ENCODE results near the gene ZIC4. TPM values are rescaled to one million over a fixed set of nuclear protein-coding genes. Genes with fewer than 3 reads are reported as not detected.

ZIC4 gene
- total RNA-seq, 2 donors from 2014 or later, result not detected

DNA sequence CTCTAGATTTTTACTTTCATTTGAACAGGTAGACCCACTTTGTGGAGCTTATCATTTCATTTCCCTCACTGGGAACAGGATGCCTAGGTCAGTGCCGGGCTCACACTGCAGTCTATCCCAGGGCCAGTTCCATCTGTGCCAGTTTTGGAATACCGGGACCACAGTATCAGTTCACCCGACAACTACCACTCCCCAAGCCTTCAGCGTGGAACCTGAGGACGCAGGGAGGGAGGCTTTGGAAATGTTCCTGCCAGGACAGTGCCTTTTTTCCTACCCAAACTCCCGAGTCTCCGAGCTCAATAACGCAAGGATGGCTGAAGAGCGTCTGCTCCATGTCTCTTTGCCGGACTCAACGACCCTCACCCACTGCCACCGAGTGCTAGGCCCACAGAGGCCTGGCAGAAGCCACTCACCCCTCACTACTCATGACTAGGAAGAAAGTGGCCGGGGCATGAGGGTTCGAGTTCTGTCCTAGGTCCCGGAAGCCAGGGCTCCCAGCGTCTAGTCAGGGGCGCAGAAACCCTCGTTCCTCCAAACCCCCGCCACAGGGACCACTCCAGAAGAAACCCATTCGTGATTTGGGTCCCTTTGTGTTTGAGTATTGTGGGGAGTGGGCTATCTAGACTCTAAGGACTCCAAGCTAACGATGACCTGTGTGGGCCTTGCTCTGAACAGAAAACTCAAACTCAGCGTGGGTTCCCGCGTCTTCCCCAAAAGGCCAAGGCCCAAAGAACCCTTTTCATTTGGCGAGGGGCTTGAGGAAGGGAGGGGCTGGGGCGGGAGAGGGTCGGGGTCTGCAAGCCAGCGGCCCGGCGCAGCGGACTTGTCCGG, 14.2 kb upstream of the ZIC4 start:
- peaks cover 80% of the 10 kb centered on the region for H3K27me3 ChIP-seq
- H3K27ac ChIP-seq, result no peak overlapping the region
- intact Hi-C loops (cut with DNase I), result no loop called here
- H3K9me3 ChIP-seq, result no peaks in the 10 kb centered on the region
- no peak overlapping the region for H3K4me3 ChIP-seq
- no peak for DNase-seq
- TF ChIP-seq, protein P1, sequence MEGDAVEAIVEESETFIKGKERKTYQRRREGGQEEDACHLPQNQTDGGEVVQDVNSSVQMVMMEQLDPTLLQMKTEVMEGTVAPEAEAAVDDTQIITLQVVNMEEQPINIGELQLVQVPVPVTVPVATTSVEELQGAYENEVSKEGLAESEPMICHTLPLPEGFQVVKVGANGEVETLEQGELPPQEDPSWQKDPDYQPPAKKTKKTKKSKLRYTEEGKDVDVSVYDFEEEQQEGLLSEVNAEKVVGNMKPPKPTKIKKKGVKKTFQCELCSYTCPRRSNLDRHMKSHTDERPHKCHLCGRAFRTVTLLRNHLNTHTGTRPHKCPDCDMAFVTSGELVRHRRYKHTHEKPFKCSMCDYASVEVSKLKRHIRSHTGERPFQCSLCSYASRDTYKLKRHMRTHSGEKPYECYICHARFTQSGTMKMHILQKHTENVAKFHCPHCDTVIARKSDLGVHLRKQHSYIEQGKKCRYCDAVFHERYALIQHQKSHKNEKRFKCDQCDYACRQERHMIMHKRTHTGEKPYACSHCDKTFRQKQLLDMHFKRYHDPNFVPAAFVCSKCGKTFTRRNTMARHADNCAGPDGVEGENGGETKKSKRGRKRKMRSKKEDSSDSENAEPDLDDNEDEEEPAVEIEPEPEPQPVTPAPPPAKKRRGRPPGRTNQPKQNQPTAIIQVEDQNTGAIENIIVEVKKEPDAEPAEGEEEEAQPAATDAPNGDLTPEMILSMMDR (IDR thresholded peaks at IDR 0.05), result no peak
- H3K9ac ChIP-seq (ENCODE audit: low read depth in 2 of 2, low read length in 2 of 2), result no peak overlapping the region
- H3K4me1 ChIP-seq, result peaks cover 5% of the 10 kb centered on the region
- H3K36me3 ChIP-seq, result no peaks in the 10 kb centered on the region

DNA sequence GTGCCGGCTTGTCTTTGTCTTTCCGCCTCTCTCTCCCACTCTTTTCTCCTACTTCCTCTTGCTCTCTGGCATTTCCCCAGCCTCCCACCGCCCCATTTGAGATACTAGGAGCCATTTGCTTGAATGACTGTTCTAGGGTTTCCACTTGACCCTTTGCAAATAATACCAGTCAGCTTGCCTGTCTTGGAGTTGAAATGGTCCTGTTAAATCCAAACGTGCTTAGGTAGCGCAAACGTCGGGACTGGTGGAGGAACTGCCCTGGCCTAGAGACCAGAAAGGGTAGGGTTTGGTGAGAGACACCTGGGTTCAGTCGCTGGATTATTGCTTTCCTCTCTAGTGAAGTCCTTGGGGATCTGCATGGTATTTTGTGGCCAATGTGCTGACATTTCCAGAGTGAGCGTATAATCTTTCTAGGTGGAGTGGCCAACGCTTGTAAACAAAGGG, 13.5 kb upstream of the ZIC4 start:
- Histone ChIP-seq H3K9ac (ENCODE audit: low read depth in 2 of 2, low read length in 2 of 2) (no peak overlapping the region), H3K9me3 (no peaks in the 10 kb centered on the region), H3K27ac (no peak overlapping the region), H3K4me3 (no peak overlapping the region), H3K27me3 (peaks cover 85% of the 10 kb centered on the region), H3K36me3 (no peaks in the 10 kb centered on the region), H3K4me1 (peaks cover 5% of the 10 kb centered on the region)
- intact Hi-C loops (cut with DNase I), result no loop called here
- no peak for DNase-seq
- TF ChIP-seq, protein P1 (IDR thresholded peaks at IDR 0.05), result no peak

DNA sequence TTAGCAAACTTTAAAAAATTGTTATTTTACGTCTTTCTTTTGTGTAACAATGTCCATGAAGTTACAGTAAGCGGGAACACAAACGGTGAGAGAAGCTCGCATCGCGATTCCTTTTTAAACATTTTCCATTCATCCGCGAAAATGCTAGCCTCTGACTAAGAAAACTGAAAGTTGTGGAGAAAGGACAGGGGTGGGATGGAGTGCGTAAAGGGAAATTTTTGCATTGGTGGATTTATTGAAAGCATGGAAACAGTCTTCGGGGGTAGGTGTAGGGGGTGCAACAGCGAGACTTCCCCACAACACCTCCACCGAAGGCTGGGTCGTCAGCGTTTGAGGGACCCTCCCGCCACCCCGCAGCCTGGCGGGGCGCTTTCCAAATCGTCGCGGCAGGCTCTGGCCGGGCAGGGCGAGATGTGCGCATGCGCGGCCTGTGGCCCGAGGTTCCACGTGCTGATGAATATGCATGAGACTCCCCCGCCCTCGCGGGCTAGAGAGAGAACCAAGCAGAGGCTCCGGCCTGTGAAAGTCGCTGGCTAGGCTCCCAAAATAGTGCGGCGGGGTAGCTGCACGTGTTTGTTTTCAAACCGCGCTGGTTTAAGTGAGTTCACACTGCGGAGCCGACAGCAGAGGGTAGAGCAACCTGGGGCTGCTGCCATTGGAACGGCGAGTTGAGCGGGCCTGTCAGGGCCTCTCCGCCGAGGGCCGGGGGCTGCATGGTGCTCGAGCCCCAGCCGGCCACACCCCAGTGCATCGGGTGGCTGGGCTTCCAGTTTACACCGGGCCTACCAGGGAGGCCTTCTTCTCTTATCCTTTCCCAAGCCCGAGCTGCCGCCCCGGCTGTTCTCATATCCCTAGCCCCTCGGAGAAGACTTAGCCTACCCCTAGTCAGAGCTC, 12.7 kb upstream of the ZIC4 start:
- no peak overlapping the region for H3K4me3 ChIP-seq
- no peak overlapping the region for H3K9ac ChIP-seq (ENCODE audit: low read depth in 2 of 2, low read length in 2 of 2)
- intact Hi-C loops (cut with DNase I), result no loop called here
- H3K27me3 ChIP-seq, result peaks cover 84% of the 10 kb centered on the region
- TF ChIP-seq, protein P1 (IDR thresholded peaks at IDR 0.05), result no peak
- H3K9me3 ChIP-seq, result no peaks in the 10 kb centered on the region
- no peak overlapping the region for H3K27ac ChIP-seq
- no peaks in the 10 kb centered on the region for H3K36me3 ChIP-seq
- H3K4me1 ChIP-seq, result peaks cover 5% of the 10 kb centered on the region
- DNase-seq, result no peak

GRCh38 chr3:147418371-147418781, 12.0 kb upstream of the ZIC4 start:
- no peak overlapping the region for H3K27ac ChIP-seq
- no peaks in the 10 kb centered on the region for H3K36me3 ChIP-seq
- H3K4me1 ChIP-seq, result peaks cover 5% of the 10 kb centered on the region
- no peak overlapping the region for H3K4me3 ChIP-seq
- intact Hi-C loops (cut with DNase I), result no loop called here
- H3K9ac ChIP-seq (ENCODE audit: low read depth in 2 of 2, low read length in 2 of 2), result no peak overlapping the region
- H3K9me3 ChIP-seq, result no peaks in the 10 kb centered on the region
- DNase-seq, result no peak
- H3K27me3 ChIP-seq, result peaks cover 81% of the 10 kb centered on the region
- TF ChIP-seq, protein P1 (IDR thresholded peaks at IDR 0.05), result no peak

DNA sequence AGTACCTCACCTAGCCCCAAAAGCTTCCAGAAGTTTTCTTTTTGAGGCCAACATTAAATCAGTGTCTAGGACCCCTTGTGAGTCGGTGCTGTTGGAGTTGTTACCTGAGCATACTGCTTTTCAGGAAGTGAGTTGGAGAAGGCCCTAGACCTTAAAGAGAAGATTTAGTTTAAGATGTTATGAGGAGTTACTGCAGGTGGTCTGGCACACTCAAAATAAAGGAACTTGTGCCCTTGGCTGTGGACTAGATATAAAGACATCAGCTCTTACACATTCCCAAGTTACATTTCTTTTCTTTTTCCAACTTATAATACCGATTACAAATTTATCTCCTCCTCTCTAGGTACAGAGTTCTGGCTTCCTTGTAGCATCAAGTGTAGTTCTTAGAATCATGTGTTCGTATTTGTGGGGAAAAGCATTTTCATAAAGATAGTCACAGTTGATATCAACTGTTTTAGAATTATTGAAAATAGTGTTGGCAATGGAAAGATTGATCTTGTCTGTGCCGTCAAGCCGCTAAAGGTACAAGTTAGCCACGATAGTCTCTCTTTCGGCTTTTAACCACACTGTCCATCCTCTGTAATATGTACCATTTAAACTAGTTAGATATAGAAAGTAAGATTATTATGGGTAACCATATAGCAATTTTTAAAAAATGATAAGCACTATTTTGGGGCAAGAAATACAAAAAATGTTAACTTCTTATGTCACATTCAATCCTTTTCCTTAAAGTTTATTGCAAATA, 11.4 kb upstream of the ZIC4 start:
- no peaks in the 10 kb centered on the region for H3K9me3 ChIP-seq
- intact Hi-C loops (cut with DNase I), result no loop called here
- H3K4me3 ChIP-seq, result no peak overlapping the region
- no peak overlapping the region for H3K27ac ChIP-seq
- H3K4me1 ChIP-seq, result peaks cover 5% of the 10 kb centered on the region
- TF ChIP-seq, protein P1 (IDR thresholded peaks at IDR 0.05), result no peak
- no peak for DNase-seq
- peaks cover 81% of the 10 kb centered on the region for H3K27me3 ChIP-seq
- no peak overlapping the region for H3K9ac ChIP-seq (ENCODE audit: low read depth in 2 of 2, low read length in 2 of 2)
- H3K36me3 ChIP-seq, result no peaks in the 10 kb centered on the region

Data from colonic mucosa (tissue), 4 donors.